Ectodermal cell (in vitro differentiated cells): Measurements from ENCODE around the gene TFAP2A.

Source experiments
- H3K27ac ChIP-seq: 2 replicates; pipeline ENCODE4 v1.7.0; 2013; ENCODE audit warnings: mild to moderate bottlenecking, low read depth, low read length; ENCODE audit not compliant: insufficient read depth, poor library complexity, severe bottlenecking
- H3K27me3 ChIP-seq: 2 replicates; pipeline ENCODE4 v1.7.0; 2013; ENCODE audit warnings: mild to moderate bottlenecking, low read length; ENCODE audit not compliant: insufficient read depth, control insufficient read depth, poor library complexity, severe bottlenecking
- H3K36me3 ChIP-seq: one replicate; pipeline ENCODE4 v1.7.0; 2013; ENCODE audit warnings: low read length; ENCODE audit not compliant: control insufficient read depth, insufficient read depth
- H3K4me1 ChIP-seq: one replicate; pipeline ENCODE4 v1.7.0; 2013; ENCODE audit warnings: low read length; ENCODE audit not compliant: control insufficient read depth, insufficient read depth
- H3K4me3 ChIP-seq: 2 replicates; pipeline ENCODE4 v1.7.0; 2013; ENCODE audit warnings: low read depth, low read length, control low read depth; ENCODE audit not compliant: insufficient read depth
- H3K9me3 ChIP-seq: 2 replicates; pipeline ENCODE4 v1.7.0; 2013; ENCODE audit warnings: mild to moderate bottlenecking, low read length, moderate library complexity; ENCODE audit not compliant: control insufficient read depth
- WGBS, 2 experiments: methylation state at CpG; one replicate each; pipeline ENCODE4 v1.1.7; 2013; ENCODE audit warnings: missing lambda C conversion rate in 2 of 2; 5-methylcytosine and 5-hydroxymethylcytosine counted together

TFAP2A gene

GRCh38 chr6:10363911-10364310 is 51.0 kb downstream of the TFAP2A start:
- no peak overlapping the region for H3K4me3 ChIP-seq
- WGBS, 2 experiments: 89 to 90% methylated on average over 6 of the region's 6 CpGs
- H3K9me3 ChIP-seq: no peaks in the 10 kb centered on the region
- H3K27ac ChIP-seq: no peak overlapping the region
- no peaks in the 10 kb centered on the region for H3K4me1 ChIP-seq
- H3K27me3 ChIP-seq: no peaks in the 10 kb centered on the region
- H3K36me3 ChIP-seq: no peaks in the 10 kb centered on the region

DNA sequence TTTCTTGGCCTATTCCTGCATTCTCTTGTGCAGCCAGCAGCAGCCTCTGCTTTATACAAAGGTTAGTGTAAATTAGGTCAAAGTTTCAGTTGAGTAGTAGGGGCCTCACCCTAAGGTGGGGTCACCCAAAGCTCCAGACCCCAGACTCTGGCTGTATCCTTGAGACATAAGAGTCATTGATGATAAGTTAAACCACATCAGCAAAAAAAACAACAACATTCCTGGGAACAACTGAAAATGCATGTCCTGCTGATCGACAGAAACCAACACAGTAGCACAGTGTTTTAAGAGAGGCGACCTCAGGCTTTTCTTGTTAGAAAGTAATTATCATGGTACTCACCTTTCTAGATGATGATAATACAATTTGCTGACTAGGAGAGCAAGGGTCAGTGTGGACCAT is 52.6 kb downstream of the TFAP2A start:
- no peak overlapping the region for H3K27ac ChIP-seq
- no peaks in the 10 kb centered on the region for H3K4me1 ChIP-seq
- H3K36me3 ChIP-seq: no peaks in the 10 kb centered on the region
- WGBS, 2 experiments: 89 to 96% methylated on average over 2 of the region's 2 CpGs
- no peak overlapping the region for H3K4me3 ChIP-seq
- no peaks in the 10 kb centered on the region for H3K27me3 ChIP-seq
- no peaks in the 10 kb centered on the region for H3K9me3 ChIP-seq

GRCh38 chr6:10361428-10361827 is 53.4 kb downstream of the TFAP2A start:
- no peaks in the 10 kb centered on the region for H3K9me3 ChIP-seq
- no peaks in the 10 kb centered on the region for H3K27me3 ChIP-seq
- no peaks in the 10 kb centered on the region for H3K36me3 ChIP-seq
- H3K27ac ChIP-seq: no peak overlapping the region
- H3K4me3 ChIP-seq: no peak overlapping the region
- WGBS, 2 experiments: 97% methylated on average over 4 of the region's 4 CpGs
- H3K4me1 ChIP-seq: no peaks in the 10 kb centered on the region

GRCh38 chr6:10359581-10359980 is 55.3 kb downstream of the TFAP2A start:
- Histone ChIP-seq H3K4me1 (no peaks in the 10 kb centered on the region), H3K27ac (no peak overlapping the region), H3K36me3 (no peaks in the 10 kb centered on the region), H3K4me3 (no peak overlapping the region), H3K27me3 (no peaks in the 10 kb centered on the region), H3K9me3 (no peaks in the 10 kb centered on the region)
- WGBS, 2 experiments: 80 to 88% methylated on average over 1 of the region's 1 CpG

GRCh38 chr6:10355115-10355702 is 59.7 kb downstream of the TFAP2A start:
- Histone ChIP-seq H3K36me3 (no peaks in the 10 kb centered on the region), H3K27ac (no peak overlapping the region), H3K4me3 (no peak overlapping the region), H3K4me1 (no peaks in the 10 kb centered on the region), H3K9me3 (no peaks in the 10 kb centered on the region), H3K27me3 (no peaks in the 10 kb centered on the region)
- WGBS, 2 experiments: 75 to 83% methylated on average over 6 of the region's 6 CpGs

DNA sequence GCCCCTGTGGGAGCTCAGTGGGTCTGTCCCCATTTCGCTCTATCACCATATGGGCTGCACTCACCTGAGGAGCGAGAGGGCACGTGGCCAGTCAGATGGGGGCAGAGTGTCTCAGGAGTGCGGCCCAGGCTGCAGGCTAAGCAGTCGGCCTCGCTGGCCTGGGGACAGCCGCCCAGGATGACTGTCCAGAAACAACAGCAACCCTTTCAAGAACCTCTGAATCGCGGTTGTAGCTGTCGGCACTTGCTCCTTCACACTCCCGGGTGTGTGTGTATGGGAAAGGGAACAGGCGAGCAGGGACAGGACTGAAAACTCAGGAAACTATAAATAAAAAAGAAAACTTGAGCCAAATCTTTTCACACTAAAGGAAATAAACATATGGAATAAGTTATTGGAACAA is 63.1 kb downstream of the TFAP2A start:
- WGBS, 2 experiments: 93 to 95% methylated on average over 12 of the region's 12 CpGs
- Histone ChIP-seq H3K4me1 (no peaks in the 10 kb centered on the region), H3K9me3 (no peaks in the 10 kb centered on the region), H3K27ac (no peak overlapping the region), H3K36me3 (no peaks in the 10 kb centered on the region), H3K4me3 (no peak overlapping the region), H3K27me3 (no peaks in the 10 kb centered on the region)

DNA sequence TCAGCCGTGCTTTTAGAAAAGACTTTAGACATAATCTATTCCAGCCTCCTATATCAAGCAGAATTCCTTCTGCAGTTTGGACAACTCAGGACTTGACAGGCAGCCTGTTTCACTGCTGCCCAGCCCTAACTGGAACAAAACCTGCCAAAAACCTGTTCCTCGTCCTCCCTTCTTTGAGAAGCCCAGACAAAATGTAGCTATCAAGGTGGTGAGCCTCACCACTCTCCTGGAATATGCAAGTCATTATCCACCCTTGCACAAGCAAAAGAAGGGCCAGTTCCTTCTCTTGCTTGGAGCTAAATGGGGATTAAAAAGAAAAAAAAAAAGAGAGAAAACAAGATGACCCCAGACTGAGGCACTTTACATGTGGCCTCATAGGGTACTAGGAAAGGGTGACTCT is 64.2 kb downstream of the TFAP2A start:
- WGBS, 2 experiments: 87 to 95% methylated on average over 2 of the region's 2 CpGs
- H3K27ac ChIP-seq: no peak overlapping the region
- H3K36me3 ChIP-seq: no peaks in the 10 kb centered on the region
- H3K4me1 ChIP-seq: no peaks in the 10 kb centered on the region
- no peaks in the 10 kb centered on the region for H3K27me3 ChIP-seq
- H3K9me3 ChIP-seq: no peaks in the 10 kb centered on the region
- H3K4me3 ChIP-seq: no peak overlapping the region

- Histone ChIP-seq H3K4me1 (no peaks in the 10 kb centered on the region), H3K4me3 (no peak overlapping the region), H3K27ac (no peak overlapping the region), H3K9me3 (no peaks in the 10 kb centered on the region), H3K27me3 (no peaks in the 10 kb centered on the region), H3K36me3 (no peaks in the 10 kb centered on the region)
- WGBS, 2 experiments: 95% methylated on average over 11 of the region's 11 CpGs
Observed at GRCh38 chr6:10347561-10348327, 67.1 kb downstream of the TFAP2A start.
